Mucosa of descending colon (tissue), 3 donors: Measurements from ENCODE around the gene PRCD. TPM values are rescaled to one million over a fixed set of nuclear protein-coding genes. Genes with fewer than 3 reads are reported as not detected.
"Not testable (repeated sequence)": the region's sequence is repeated elsewhere in the genome, so short reads cannot be mapped to it uniquely, and the experiment has no call there.

Experiments
- ATAC-seq: fragments of 200-7000 bp; cut with Tn5 transposase; one replicate; pipeline ENCODE4 v1.9.1; 2020; ENCODE audit warnings: mild to moderate bottlenecking, moderate library complexity
- DNase-seq, 3 donors: peaks; one replicate each; pipeline ENCODE4 v3.0.0-alpha.2; 2020
- H3K36me3 ChIP-seq: fragments of 200-600 bp; one replicate; pipeline ENCODE4 v1.8.0; 2021; ENCODE audit warnings: low read depth, mild to moderate bottlenecking
- H3K4me1 ChIP-seq: fragments of 200-600 bp; one replicate; pipeline ENCODE4 v1.8.0; 2021; ENCODE audit warnings: low read depth, mild to moderate bottlenecking
- H3K4me3 ChIP-seq: fragments of 200-600 bp; one replicate; pipeline ENCODE4 v1.8.0; 2021; ENCODE audit warnings: mild to moderate bottlenecking
- H3K9me3 ChIP-seq: fragments of 200-600 bp; one replicate; pipeline ENCODE4 v1.8.0; 2021; ENCODE audit warnings: mild to moderate bottlenecking
- CTCF ChIP-seq: fragments of 200-600 bp; IDR thresholded peaks from one replicate; pipeline ENCODE4 v1.8.0; 2022; ENCODE audit warnings: antibody characterized with exemption, mild to moderate bottlenecking
- intact Hi-C, 2 donors: fragments of 100-400 bp; cut with DNase I in 1 of 2; cut with micrococcal nuclease in 1 of 2; formaldehyde crosslinking; loops; one replicate each; pipeline versions ENCODE4 v1.11.0 to v1.11.1; 2022; cut with DNase I, micrococcal nuclease
- total RNA-seq, 3 donors: library from RNA; stranded (reverse); fragmentation: NEBNext Ultra II Directional in 2 of 3; extraction: Animal tissue kit (Norgen Biotek cat#: 25700) in 2 of 3; gene quantifications; one replicate each; pipeline versions ENCODE4 v1.2.1 to v1.2.4, GENCODE V29; 2021 to 2023
- donor health status: DM: no; HTN: no; CAD: no; lungs with moderate emphysema.
- donor health status: DM: no; HTN: no; CAD: no.
- donor health status: DM: no; HTN: yes; CAD: no.

PRCD gene
- total RNA-seq, 3 donors from 2014 or later: 1.0 to 4.8 (median 1.6) TPM

GRCh38 chr17:76515274-76515949, 24.4 kb upstream of the PRCD start:
- intact Hi-C loops: no loop called here
- peak; percentile 64 to 81 (median 68) for DNase-seq
- Histone ChIP-seq H3K9me3 (no peaks in the 10 kb centered on the region), H3K36me3 (no peaks in the 10 kb centered on the region), H3K4me3 (no peak overlapping the region), H3K4me1 (no peaks in the 10 kb centered on the region)
- no peak for TF ChIP-seq CTCF
- ATAC-seq: peak; percentile 79

DNA sequence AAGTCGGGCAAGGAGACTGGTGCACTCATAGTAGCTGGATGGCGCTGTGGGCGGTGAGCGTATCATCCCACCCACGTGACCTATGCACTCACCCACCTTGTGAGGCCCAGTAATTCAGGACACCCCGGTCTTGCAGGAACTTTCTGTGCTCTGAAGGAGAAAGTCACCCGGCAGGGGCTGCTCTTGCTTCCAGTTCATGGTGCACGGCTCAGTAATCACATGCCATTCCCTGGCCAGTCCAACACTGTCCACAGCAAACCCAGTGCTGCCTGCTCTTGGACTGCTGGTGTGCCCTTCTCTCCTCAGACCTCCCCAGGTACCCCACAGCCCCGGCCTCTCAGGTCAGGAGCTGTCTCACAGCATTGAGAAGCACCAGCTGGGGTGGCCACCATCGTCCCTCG, 22.2 kb upstream of the PRCD start:
- Histone ChIP-seq H3K9me3 (no peaks in the 10 kb centered on the region), H3K36me3 (no peaks in the 10 kb centered on the region), H3K4me1 (no peaks in the 10 kb centered on the region), H3K4me3 (no peak overlapping the region)
- no peak for DNase-seq
- ATAC-seq: no peak
- TF ChIP-seq CTCF: no peak
- intact Hi-C loops: no loop called here

DNA sequence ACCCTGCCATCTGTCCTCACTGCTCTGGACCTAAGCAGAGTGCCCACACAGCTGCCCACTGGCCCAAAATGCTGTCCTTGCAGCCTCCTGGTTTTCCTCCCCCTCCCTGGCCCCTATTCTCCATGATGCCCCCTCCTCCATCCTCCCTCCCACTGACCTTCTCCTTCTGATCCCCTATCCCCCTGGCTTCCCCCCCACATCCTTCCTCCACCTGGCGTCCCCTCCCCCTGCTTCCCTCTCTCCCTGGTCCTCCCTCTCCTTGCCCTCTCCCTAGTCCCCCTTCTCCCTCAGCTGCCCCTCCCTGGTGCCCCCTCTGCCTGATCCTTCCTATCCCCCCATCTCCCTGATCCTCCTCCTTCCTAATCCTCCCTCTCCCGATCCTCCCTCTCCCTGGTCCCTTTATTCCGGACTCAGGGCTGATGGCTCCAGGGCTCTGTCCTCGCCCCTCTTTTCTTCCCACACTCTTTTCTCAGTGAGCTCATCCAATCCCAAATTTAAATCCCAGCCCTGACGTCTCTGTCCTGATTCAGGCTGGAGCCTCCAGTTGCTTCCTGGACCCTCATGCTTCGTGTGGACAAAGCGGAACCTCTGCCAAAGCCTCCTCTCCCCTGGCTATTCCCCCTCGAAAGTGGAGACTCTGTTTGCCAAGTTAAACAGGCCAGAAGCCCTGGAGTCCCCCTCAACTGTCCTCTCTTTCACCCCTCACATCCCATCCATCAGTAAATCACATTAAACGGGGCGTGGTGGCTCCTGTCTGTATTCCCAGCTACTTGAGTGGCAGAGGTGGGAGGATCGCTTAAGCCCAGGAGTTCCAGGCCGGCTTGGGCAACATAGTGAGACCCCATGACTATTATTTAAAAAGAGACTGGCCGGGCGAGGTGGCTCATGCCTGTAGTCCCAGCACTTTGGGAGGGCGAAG, 20.5 kb upstream of the PRCD start:
- Histone ChIP-seq H3K4me3 (no peak overlapping the region), H3K9me3 (no peaks in the 10 kb centered on the region), H3K36me3 (no peaks in the 10 kb centered on the region), H3K4me1 (peaks cover under 1% of the 10 kb centered on the region)
- no peak for ATAC-seq
- TF ChIP-seq CTCF: no peak
- no peak for DNase-seq
- intact Hi-C loops: no loop called here

- H3K4me3 ChIP-seq: no peak overlapping the region
- intact Hi-C loops: no loop called here
- no peaks in the 10 kb centered on the region for H3K36me3 ChIP-seq
- no peak for DNase-seq
- TF ChIP-seq CTCF: no peak
- no peak for ATAC-seq
- no peaks in the 10 kb centered on the region for H3K9me3 ChIP-seq
- peaks cover 15% of the 10 kb centered on the region for H3K4me1 ChIP-seq
Observed at GRCh38 chr17:76521262-76521661, 18.6 kb upstream of the PRCD start.

DNA sequence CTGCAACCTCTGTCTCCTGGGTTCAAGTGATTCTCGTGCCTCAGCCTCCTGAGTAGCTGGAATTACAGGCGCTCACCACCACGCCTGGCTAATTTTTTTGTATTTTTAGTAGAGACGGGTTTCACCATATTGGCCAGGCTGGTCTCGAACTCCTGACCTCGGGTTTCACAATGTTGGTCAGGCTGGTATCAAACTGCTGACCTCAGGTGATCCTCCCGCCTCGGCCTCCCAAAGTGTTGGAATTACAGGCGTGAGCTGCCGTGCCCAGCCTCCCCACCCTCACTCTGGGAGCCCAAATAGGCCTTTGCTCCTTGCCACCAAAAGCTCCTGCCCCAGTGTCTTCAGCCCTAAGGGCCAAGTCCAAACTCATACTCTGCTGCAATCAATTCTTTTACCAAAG, 18.2 kb upstream of the PRCD start:
- not testable (repeated sequence) for ATAC-seq

More for the DNA sequence above, 18.2 kb upstream of the PRCD start:
- H3K36me3 ChIP-seq, H3K9me3 ChIP-seq, intact Hi-C loops, DNase-seq, H3K4me3 ChIP-seq: not testable (repeated sequence)
- peaks cover 15% of the 10 kb centered on the region for H3K4me1 ChIP-seq
